HS-27A (cell line): Measurements from ENCODE around the gene NPAT.
"Not testable (repeated sequence)": the region's sequence is repeated elsewhere in the genome, so short reads cannot be mapped to it uniquely, and the experiment has no call there.

ENCODE experiments used
- DNase-seq: peaks from one replicate; pipeline ENCODE4 v3.0.0-alpha.2; 2012; ENCODE audit warnings: low read depth, missing footprints

The NPAT gene

GRCh38 chr11:108148556-108148955 lies 73.9 kb downstream of the NPAT start:
- no peak for DNase-seq

GRCh38 chr11:108147150-108147549 lies 75.3 kb downstream of the NPAT start:
- no peak for DNase-seq

- no peak for DNase-seq
Observed at GRCh38 chr11:108144615-108145014, 77.8 kb downstream of the NPAT start.

DNA sequence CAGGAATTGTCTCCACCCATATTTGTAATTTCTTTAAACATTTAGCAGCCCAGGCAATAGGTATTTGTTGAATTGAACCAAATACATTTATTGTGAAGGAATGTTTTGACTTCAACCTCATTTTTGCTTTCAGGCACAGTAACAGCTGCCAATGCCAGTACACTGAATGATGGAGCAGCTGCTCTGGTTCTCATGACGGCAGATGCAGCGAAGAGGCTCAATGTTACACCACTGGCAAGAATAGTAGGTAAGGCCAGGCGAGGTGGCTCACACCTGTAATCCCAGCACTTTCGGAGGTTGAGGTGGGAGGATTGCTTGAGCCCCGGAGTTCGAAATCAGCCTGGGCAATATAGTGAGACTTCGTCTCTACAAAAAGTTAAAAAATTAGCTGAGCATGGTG lies 80.1 kb downstream of the NPAT start:
- DNase-seq = no peak

DNA sequence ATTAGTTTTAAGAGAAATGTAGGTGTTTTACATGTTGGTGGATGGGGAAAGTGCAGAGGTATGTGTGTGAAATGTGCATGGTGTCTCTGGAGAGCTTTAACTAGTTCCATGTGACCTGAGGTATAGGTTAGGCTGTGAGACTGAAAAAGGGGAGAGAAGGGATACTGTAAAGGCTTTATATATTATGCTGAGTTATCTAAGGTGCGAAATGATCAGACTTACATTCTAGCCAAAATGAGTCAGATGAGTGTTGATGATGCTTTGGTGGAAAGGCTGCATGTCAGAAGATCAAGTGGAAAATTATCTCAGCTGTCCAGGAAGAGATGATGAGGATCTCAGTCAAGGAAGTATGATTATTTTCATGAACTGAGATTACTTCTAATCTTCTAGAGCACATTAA lies 85.2 kb downstream of the NPAT start:
- DNase-seq = no peak

- DNase-seq = no peak
Observed at GRCh38 chr11:108135845-108136544, 86.4 kb downstream of the NPAT start.

- not testable (repeated sequence) for DNase-seq
Observed at GRCh38 chr11:108132993-108133538, 89.4 kb downstream of the NPAT start.

GRCh38 chr11:108131993-108132392 lies 90.4 kb downstream of the NPAT start:
- no peak for DNase-seq

GRCh38 chr11:108128772-108129171 lies 93.7 kb downstream of the NPAT start:
- no peak for DNase-seq

DNA sequence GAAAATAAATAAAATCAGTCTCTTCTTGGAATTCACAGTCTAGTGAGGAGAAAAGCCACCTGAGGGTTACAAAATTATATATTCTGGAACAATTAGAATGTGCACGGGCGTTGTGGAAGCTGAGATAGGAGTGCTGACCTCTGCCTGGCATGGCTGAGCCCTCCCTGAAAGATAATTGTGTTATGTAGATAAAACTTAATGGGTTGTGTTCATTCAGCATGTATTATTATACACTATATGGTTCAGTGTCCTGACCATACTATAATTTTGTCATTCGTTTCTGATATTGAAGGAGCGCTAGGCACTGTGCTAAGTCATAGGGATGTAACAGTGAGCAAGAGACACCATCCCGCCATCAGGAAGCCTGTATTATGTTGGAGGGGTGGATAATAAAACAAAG lies 97.3 kb downstream of the NPAT start:
- DNase-seq = no peak

DNA sequence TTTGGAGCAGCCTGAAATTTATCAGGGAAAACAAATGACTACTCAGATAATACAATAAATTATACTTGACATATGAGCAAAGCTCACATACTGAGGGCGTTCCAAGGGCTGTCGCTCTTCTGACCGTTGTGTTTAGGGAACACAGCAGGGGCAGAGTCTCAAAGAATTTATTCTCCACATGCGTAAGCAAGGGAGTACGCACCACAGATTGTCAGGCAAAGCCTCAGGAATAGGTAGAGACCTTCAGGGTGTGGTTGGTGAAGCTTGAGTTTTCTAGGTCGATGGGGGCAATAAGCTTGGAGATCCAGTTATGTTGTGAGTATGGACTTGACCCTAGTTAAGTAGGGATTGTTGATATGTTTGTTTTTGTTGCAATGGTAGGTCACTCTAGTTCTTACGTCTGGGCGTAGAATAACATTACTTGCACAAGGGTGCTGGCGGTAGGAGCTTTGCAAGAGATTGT lies 100.2 kb downstream of the NPAT start:
- no peak for DNase-seq

DNA sequence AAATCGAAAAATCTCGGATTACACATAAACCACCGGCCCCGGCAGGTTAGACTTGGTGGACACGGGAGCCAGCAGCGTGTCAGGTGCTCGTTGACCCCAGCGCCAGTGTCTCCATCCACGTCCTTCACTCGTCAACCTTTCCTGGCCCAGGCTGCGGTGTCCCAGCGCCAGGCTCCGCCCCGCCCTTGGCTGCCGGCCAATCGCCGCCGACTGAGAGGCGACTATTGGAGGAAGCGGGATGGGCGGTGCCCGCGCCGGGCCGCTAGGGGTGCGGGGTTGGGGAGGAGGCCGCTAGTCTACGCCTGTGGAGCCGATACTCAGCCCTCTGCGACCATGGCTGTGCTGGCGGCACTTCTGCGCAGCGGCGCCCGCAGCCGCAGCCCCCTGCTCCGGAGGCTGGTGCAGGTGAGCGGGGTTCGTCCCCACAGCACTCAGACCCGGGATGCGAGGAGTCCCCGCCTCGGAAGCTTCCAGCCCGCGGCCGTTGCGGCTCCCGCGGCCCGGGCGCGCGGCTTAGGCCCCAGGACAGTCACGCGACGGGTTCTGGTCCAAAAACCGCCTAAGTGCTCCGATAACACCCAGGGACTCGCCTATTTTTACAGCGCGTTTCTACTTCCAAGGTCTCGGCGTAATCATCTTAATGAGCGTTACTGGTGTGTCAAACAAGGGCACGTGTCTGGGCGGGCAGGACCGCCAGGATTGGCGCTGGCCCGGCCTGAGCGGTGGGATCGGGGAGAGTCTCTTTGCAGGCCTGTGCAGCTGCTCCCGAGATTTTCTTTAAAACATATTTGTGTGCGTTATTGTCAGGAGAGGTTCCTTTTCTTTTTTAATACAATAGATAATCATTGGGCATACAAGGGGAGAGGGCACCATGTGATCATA lies 100.9 kb downstream of the NPAT start, which contains the start of gene ACAT1:
ACAT1 (plus strand) TSS at position 294 of the 882 bp plus-strand sequence; CDS start at position 334, 40 bp downstream.
- peak; percentile 54 for DNase-seq

GRCh38 chr11:108120936-108121273 lies 101.5 kb downstream of the NPAT start:
- DNase-seq = not testable (repeated sequence)

- no peak for DNase-seq
Observed at GRCh38 chr11:108117746-108118371, 104.6 kb downstream of the NPAT start.

DNA sequence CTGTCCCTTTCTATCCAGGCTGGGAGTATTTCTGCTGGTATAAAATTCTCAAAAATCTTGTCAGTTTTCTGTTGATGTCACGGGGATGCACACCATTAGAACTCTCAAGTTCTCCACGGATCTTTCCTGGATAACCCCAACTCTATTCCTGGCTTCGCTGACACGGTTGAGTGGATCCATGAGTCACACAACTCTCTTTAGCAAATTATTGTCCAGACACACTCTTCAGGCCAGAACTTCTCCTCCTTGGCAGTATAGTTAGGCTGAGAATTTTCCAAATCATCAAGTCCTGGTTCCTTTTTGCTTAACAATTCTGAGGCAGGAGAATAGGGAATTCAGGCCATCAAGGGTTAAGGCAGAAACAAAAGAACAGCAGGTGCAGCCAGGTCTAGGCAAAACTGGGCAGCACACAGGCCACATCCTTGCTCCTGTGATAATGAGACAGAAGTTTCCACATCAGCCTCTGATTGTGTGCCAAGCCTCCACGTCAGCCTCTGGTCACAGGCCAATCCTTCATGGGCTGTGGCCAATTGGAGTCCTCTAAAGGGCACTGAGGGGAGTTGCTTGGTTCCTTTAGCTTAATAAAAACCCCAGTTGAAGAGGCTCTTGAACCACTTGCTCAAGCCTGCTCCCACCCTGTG lies 106.8 kb downstream of the NPAT start:
- no peak for DNase-seq

- DNase-seq = no peak
Observed at GRCh38 chr11:108112057-108112456, 110.4 kb downstream of the NPAT start.

- no peak for DNase-seq
Observed at GRCh38 chr11:108111126-108111525, 111.3 kb downstream of the NPAT start.
